T47D (cell line): ENCODE data around the gene MED9.
"Not testable (repeated sequence)": the region's sequence is repeated elsewhere in the genome, so short reads cannot be mapped to it uniquely, and the experiment has no call there.

Experiments
- DNase-seq, 2 experiments: peaks; one replicate each; pipeline versions ENCODE4 v3.0.0 to v3.0.0-alpha.2; 2011 to 2012; ENCODE audit warnings: low read depth in 1 of 2, low spot score in 1 of 2
- JUND ChIP-seq: IDR thresholded peaks from 2 replicates; pipeline ENCODE4 v1.6.1; 2012; ENCODE audit warnings: low read depth
- in situ Hi-C: cut with HindIII; loops from 2 replicates; pipeline ENCODE4 v1.10.0; 2016; ENCODE audit warnings: low sequenced_read_pairs, low pct_unique_long_range_greater_than_20kb

Gene MED9

GRCh38 chr17:17462048-17462824 lies 14.6 kb upstream of the MED9 start:
- no peak for DNase-seq
- in situ Hi-C loops: no loop called here
- no peak for TF ChIP-seq JUND

GRCh38 chr17:17463821-17464220 lies 13.0 kb upstream of the MED9 start:
- in situ Hi-C loops: no loop called here
- no peak for TF ChIP-seq JUND
- DNase-seq: no peak

GRCh38 chr17:17465878-17466277 lies 10.9 kb upstream of the MED9 start:
- DNase-seq, in situ Hi-C loops: not testable (repeated sequence)

DNA sequence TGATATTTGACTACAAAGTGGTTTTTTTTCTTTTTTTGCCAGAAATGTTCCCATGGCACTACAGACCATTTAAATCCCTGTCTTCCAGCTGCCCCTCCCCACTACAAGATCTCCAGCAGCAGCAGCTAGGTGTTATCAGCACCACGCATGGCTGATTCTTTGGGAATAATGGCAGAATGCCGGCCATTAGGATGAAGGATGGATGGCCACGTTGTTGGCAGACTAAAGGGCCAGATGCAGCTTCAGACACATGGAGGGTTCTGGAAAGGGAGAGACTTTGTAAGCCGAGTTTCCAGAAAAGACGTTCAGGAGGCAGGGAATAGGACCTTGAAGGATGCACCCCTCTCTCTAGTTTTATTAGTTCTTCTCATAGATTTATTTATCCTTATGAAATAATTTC lies 10.3 kb upstream of the MED9 start:
- in situ Hi-C loops: no loop called here
- no peak for DNase-seq
- TF ChIP-seq JUND: no peak

DNA sequence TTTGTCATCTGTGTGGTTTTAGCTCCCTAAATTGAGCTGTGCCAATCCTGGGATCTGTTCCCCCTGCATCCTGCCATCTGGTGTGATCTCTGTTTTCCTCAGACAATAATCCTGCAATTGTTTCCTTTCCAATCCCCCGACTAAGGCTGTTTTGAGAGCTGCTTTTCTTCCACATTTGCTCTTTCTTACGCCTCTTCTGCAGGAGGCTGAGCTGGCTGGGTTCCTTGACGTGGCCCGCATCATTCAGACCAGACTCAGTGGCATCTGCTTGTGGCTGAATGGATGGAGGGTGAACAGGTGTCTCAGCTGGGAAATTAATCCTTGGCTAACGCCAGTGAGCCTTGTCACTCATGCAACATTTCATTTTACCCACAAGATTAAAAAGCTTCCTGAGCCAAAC lies 9.8 kb upstream of the MED9 start:
- in situ Hi-C loops: no loop called here
- DNase-seq: no peak
- no peak for TF ChIP-seq JUND

DNA sequence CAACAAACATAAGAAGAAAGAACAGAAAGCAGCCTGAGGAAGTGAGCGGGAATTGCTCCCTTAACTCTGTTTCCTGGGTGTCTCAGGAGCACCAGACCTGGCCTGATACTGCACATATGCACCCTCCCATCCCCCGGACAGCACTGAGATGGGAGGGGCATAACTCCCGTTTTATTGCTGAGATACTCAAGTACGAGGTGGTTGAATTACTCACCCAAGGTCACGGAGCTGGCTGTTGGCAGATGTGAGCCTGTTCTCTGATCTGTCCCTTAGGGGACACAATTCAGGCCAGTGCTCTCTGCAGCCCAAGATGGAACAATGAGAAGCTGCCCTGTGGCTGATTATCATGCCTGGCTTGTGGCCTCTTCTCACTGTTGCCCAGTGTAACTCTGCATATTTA lies 9.1 kb upstream of the MED9 start:
- in situ Hi-C loops: no loop called here
- DNase-seq: no peak
- TF ChIP-seq JUND: no peak

- DNase-seq: no peak
- in situ Hi-C loops: no loop called here
Measured at GRCh38 chr17:17468217-17469010, 8.4 kb upstream of the MED9 start.

GRCh38 chr17:17469358-17469757 lies 7.4 kb upstream of the MED9 start:
- TF ChIP-seq JUND: no peak
- no peak for DNase-seq
- in situ Hi-C loops: no loop called here

More at GRCh38 chr17:17468217-17469010, 8.4 kb upstream of the MED9 start:
- no peak for TF ChIP-seq JUND

DNA sequence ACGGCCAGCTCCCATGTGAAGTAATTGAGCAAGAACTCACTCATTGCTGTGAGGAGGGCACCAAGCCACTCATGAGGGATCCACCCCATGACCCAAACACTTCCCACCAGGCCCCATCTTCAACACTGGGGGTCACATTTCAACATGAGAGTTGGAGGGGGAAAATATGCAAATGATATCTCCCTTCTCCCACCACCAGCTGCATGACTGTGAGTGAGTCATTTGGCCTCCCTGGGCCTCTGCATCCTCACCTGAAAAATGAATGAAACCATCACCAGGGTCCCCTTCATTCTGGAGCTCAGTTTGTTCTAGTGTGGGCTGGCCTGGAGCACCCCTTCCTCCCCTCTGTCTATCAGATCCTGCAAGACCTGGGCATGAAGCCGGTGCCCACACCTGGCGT lies 6.8 kb upstream of the MED9 start:
- no peak for TF ChIP-seq JUND
- no peak for DNase-seq
- in situ Hi-C loops: no loop called here

DNA sequence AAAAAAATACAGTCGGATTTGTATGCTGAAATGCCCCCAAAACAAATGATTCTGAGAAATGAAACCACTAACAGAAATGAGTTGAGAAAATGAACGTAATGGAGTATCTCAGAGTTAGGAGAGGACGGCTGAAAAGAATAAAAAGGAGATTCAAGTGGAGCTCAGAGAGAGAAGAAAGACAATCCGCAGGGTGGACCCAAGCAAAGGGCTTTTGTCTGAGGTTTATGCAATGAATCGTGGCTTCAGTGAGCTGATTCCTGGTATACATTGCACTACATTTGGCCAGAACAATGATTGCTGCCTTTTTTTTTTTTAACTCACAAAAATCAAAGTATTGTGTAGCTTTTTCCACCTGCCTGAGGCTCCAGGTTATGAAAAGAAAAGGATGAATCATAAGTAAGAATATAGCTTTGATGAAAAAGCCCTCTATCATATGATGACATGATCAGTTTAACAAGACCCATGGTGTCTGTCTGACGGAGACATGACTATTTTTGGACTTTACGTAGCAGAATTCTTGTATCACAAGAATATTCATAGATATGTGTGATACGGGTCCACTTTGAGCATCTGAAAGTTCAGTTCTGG lies 4.4 kb upstream of the MED9 start:
- no peak for DNase-seq
- in situ Hi-C loops: no loop called here
- TF ChIP-seq JUND: no peak

- TF ChIP-seq JUND: no peak
- in situ Hi-C loops: no loop called here
Measured at GRCh38 chr17:17474341-17474740, 2.5 kb upstream of the MED9 start.

DNA sequence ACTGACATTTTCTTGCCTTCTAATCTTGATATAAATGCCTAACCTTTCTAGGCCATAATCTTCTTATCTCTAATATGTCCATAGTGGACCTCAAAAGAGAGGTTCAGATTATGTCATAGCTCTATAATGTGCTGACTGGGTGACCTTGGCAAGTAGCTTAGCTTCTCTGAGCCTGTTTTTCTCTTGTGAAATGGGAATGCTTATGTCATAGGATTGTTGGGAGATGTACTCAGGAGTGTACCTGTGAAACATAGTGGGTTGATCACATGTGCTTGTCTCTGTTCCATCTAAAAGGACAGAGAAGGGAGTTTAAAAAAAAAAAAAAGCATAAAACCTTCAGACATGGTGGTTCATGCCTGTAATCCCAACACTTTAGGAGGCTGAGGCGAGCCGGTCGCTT lies 2.4 kb downstream of the MED9 start:
- in situ Hi-C loops: no loop called here
- no peak for TF ChIP-seq JUND

More at GRCh38 chr17:17474341-17474740, 2.5 kb upstream of the MED9 start:
- DNase-seq: no peak

DNA sequence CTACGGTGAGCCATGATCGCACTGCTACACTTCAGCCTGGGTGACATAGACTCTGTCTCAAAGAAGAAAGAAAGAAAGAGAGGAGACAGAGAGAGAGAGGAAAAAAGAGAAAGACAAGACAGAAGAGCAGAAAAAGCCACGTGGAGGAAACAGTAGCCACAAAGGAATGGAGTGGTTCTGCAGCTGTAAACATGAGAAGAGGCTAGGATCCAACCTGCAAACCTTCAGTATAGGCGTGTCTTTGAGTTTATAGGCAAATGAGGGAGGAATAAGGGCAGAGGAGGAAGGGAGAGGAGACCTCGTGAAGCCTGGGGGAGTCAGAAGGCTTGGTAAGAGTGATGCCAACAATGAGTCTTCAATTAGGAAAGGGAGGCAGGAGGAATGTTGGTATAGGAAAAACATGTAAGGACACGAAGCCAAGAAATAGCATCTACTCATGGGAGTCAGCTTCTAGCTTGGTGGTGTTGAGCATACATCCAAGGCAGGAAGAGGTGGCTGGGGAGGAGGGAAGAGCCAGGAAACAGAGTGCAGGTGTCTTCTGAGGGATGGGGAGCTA lies 3.9 kb downstream of the MED9 start:
- in situ Hi-C loops: no loop called here
- no peak for DNase-seq
- TF ChIP-seq JUND: no peak

More for the DNA sequence above, 2.4 kb downstream of the MED9 start:
- no peak for DNase-seq
